ENCODE data around the gene RRH. TPM values are rescaled to one million over a fixed set of nuclear protein-coding genes. Genes with fewer than 3 reads are reported as not detected.

Gene RRH
- polyA plus RNA-seq, 1 donor (not counting 4 experiments of a cell fraction or from before 2014, with no cell fraction given), result 0.20 TPM

- no peaks in the 10 kb centered on the region for H3K79me2 ChIP-seq (ENCODE audit: control insufficient read depth, insufficient read depth, low read length)
- H3K9ac ChIP-seq (ENCODE audit: control insufficient read depth, extremely low read depth, insufficient read depth, low read length), result no peak overlapping the region
- H2AFZ ChIP-seq (ENCODE audit: control insufficient read depth, low read length), result no peak overlapping the region
- H3K27me3 ChIP-seq (ENCODE audit: control insufficient read depth, extremely low read depth, insufficient read depth, low read length), result no peaks in the 10 kb centered on the region
- H3K36me3 ChIP-seq (ENCODE audit: control insufficient read depth in 2 of 2, extremely low read depth in 1 of 2, insufficient read depth in 2 of 2, low read length in 2 of 2), result no peaks in the 10 kb centered on the region
- FAIRE-seq (no peak), DNase-seq (ENCODE audit: low read depth, low spot score) (no peak)
- H3K9me3 ChIP-seq (ENCODE audit: control insufficient read depth, low read depth, low read length), result no peaks in the 10 kb centered on the region
- no peak overlapping the region for H3K4me3 ChIP-seq (ENCODE audit: control insufficient read depth in 2 of 3, extremely low read depth in 1 of 3, insufficient read depth in 2 of 3, low read depth in 1 of 3, low read length in 3 of 3)
- no peak overlapping the region for H3K27ac ChIP-seq (ENCODE audit: control insufficient read depth, insufficient read depth, low read length)
- no peaks in the 10 kb centered on the region for H3K9me1 ChIP-seq (ENCODE audit: control insufficient read depth, extremely low read depth, insufficient read depth, low read length)
- H4K20me1 ChIP-seq (ENCODE audit: control insufficient read depth, extremely low read depth, insufficient read depth, low read length), result no peaks in the 10 kb centered on the region
- peak in 1 of 3 experiments; percentile 8 for TF ChIP-seq CTCF (optimal IDR thresholded peaks at IDR 0.05 in 1 of 3, IDR thresholded peaks at IDR 0.05 in 1 of 3, conservative IDR thresholded peaks at IDR 0.05 in 1 of 3; ENCODE audit: extremely low read depth in 1 of 3, insufficient read depth in 2 of 3, low read length in 3 of 3)
- no peak for TF ChIP-seq EZH2 (IDR thresholded peaks at IDR 0.05; ENCODE audit: low read length)
- dilution Hi-C loops (cut with MboI; ENCODE audit: extremely low pct_ligation_motif_present, low sequenced_read_pairs), result no loop called here
- H3K4me1 ChIP-seq (ENCODE audit: control insufficient read depth, extremely low read depth, insufficient read depth, low read length), result no peaks in the 10 kb centered on the region
- no peak overlapping the region for H3K4me2 ChIP-seq (ENCODE audit: control insufficient read depth, extremely low read depth, insufficient read depth, low read depth, low read length)
Measured at GRCh38 chr4:109798866-109799265, 28.9 kb upstream of the RRH start.

DNA sequence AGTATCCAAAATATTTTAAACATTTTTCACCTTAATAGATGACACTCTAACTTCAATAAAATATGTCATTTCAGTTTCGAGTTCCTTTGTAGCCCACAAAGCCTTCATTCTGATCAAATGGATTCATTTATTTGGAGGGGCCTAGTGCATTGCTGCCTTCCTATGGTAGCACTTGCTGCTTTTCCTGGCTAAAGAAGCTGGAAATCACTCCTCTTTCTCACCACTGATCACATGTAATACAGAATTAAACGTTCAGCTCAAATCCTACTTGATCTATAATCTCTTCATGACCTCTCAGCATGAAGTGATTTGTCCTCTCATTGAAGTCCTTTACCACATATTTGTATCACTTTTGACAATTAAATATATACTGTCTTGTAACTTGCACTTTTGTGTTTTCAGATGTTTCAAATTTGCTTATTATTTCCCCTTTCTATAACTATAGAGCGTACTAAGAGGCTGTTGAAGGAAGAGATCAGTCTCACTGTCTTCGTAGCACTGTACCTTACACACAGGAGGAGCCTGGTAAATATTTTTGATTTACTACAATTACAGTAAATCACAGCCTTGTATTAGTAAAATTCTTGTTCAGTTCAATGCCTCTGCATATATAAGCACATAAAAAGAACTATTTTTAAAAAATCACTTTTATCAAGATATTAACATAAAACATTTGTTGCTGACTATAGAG lies 26.5 kb upstream of the RRH start:
- dilution Hi-C loops (cut with MboI; ENCODE audit: extremely low pct_ligation_motif_present, low sequenced_read_pairs), result no loop called here
- no peak for TF ChIP-seq EZH2 (IDR thresholded peaks at IDR 0.05; ENCODE audit: low read length)
- no peak for TF ChIP-seq CTCF (optimal IDR thresholded peaks at IDR 0.05 in 1 of 3, IDR thresholded peaks at IDR 0.05 in 1 of 3, conservative IDR thresholded peaks at IDR 0.05 in 1 of 3; ENCODE audit: extremely low read depth in 1 of 3, insufficient read depth in 2 of 3, low read length in 3 of 3)
- no peaks in the 10 kb centered on the region for H3K79me2 ChIP-seq (ENCODE audit: control insufficient read depth, insufficient read depth, low read length)
- H3K36me3 ChIP-seq (ENCODE audit: control insufficient read depth in 2 of 2, extremely low read depth in 1 of 2, insufficient read depth in 2 of 2, low read length in 2 of 2), result no peaks in the 10 kb centered on the region
- no peaks in the 10 kb centered on the region for H3K9me1 ChIP-seq (ENCODE audit: control insufficient read depth, extremely low read depth, insufficient read depth, low read length)
- no peaks in the 10 kb centered on the region for H3K27me3 ChIP-seq (ENCODE audit: control insufficient read depth, extremely low read depth, insufficient read depth, low read length)
- no peak overlapping the region for H2AFZ ChIP-seq (ENCODE audit: control insufficient read depth, low read length)
- no peak for FAIRE-seq
- DNase-seq (ENCODE audit: low read depth, low spot score), result no peak
- H3K27ac ChIP-seq (ENCODE audit: control insufficient read depth, insufficient read depth, low read length), result no peak overlapping the region
- H3K4me3 ChIP-seq (ENCODE audit: control insufficient read depth in 2 of 3, extremely low read depth in 1 of 3, insufficient read depth in 2 of 3, low read depth in 1 of 3, low read length in 3 of 3), result no peak overlapping the region
- no peaks in the 10 kb centered on the region for H3K9me3 ChIP-seq (ENCODE audit: control insufficient read depth, low read depth, low read length)
- H3K9ac ChIP-seq (ENCODE audit: control insufficient read depth, extremely low read depth, insufficient read depth, low read length), result no peak overlapping the region
- H3K4me2 ChIP-seq (ENCODE audit: control insufficient read depth, extremely low read depth, insufficient read depth, low read depth, low read length), result no peak overlapping the region
- no peaks in the 10 kb centered on the region for H4K20me1 ChIP-seq (ENCODE audit: control insufficient read depth, extremely low read depth, insufficient read depth, low read length)
- no peaks in the 10 kb centered on the region for H3K4me1 ChIP-seq (ENCODE audit: control insufficient read depth, extremely low read depth, insufficient read depth, low read length)

Measured in keratinocyte (primary cell).